NCI-H526 (cell line): Measurements from ENCODE around the gene METTL26.

Experiments used
- DNase-seq, 2 experiments: peaks; one replicate each; lab custom pipeline; 2025; lab: John Stamatoyannopoulos, UW

Gene METTL26

GRCh38 chr16:636206-637080 lies at the start of gene METTL26:
TSS of gene METTL26 (minus strand) at chr16:636305. CDS start at chr16:636290, 15 bp downstream.
- peak; percentile 82 to 94 for DNase-seq

DNA sequence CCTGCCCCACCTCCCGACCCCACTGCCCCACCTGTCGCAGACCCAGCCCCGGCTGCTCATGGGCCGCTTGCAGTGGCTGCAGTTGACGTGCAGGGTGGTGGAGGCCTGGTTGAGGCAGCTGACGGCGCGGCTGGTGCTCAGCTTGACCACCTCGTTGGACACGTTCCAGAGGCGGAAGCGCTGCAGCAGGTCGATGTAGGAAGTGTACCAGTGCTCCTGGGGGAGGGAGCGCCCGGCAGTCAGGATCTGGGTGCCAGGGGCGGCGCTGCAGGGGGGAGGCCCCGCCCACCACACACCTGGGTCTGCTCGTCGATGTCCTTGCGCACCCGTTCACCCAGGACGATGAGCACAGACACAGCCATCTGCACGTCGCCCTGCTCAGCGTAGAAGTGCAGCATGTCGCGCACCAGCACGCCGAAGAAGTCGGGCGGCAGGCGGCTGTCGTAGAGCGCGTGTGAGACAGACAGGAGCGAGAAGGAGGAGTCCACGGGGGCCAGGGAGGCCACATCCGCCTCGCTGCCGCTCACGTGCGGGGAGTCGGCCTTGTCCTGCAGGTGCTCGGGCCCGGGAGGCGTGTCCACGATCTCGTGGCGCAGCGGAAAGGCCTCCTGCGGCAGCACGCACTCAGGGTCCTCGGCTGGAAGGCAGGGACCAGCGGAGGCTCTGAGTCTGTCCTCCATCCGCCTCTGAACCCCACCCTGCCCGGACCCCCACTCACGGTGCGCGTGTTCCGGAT lies 49.0 kb upstream of the METTL26 start:
- peak in 1 of 2 experiments; percentile 77 for DNase-seq

- DNase-seq: peak; percentile 84 to 96
Measured at GRCh38 chr16:684071-684794, 48.1 kb upstream of the METTL26 start, which contains the start of gene JMJD8. TSS of gene JMJD8 (minus strand) at chr16:684334. CDS start at chr16:684319, 15 bp downstream.

DNA sequence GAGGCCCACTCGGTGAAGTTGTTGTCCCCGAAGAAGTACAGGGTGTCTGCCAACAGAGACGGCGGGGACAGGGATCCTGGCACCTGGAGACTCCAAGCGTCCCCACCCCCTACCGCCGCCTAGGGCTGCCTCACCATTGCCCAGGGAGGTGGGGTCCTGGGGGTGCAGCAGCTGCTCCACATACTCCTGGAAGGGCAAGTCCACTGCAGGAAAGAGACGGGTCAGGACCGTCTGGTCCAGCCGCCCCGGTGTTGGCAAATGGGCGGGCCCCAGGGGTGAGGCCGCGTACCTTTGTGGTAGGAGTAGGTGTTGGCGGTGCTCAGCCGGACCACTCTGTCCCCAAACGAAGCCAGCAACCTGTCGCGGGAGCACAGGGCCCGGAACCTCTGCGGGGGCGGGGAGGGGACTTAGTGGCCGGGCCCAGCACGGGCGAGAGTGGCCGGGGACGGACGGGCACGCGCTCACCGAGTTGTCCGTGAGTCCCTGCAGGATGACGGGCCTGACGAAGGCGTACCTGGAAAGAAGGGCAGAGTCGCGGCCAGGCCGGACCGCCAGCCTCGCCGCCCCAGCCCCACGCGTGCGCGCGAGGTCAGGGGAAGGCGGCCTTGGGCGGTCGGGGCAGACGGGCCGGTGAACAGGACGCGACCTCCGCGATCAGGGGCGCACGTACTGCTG lies 47.4 kb upstream of the METTL26 start:
- DNase-seq: peak in 1 of 2 experiments; percentile 51

GRCh38 chr16:682493-683395 lies 46.6 kb upstream of the METTL26 start:
- no peak for DNase-seq

- DNase-seq: no peak
Measured at GRCh38 chr16:681746-682427, 45.8 kb upstream of the METTL26 start.

- peak in 1 of 2 experiments; percentile 46 for DNase-seq
Measured at GRCh38 chr16:680967-681745, 45.1 kb upstream of the METTL26 start.

DNA sequence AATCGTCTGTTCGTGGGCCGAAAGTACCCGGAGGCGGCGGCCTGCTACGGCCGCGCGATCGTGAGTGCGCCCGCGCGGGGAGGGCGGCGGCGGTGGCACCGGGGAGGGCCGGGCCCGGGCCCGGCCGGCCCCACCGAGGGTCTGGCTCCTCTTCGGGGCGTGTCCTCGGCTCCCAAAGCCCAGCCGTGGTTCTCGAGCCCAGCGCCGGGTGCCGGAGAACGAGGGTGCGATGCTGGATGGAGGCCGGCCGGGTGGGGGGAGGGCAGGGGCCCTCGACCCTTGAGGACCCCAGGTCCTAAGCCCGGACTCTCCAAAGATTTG lies 44.5 kb upstream of the METTL26 start:
- no peak for DNase-seq

- peak in 1 of 2 experiments; percentile 89 for DNase-seq
Measured at GRCh38 chr16:679814-680624, 43.9 kb upstream of the METTL26 start, which contains the start of gene STUB1. TSS of gene STUB1 (plus strand) at chr16:680410. CDS start at chr16:680526, 116 bp downstream.

DNA sequence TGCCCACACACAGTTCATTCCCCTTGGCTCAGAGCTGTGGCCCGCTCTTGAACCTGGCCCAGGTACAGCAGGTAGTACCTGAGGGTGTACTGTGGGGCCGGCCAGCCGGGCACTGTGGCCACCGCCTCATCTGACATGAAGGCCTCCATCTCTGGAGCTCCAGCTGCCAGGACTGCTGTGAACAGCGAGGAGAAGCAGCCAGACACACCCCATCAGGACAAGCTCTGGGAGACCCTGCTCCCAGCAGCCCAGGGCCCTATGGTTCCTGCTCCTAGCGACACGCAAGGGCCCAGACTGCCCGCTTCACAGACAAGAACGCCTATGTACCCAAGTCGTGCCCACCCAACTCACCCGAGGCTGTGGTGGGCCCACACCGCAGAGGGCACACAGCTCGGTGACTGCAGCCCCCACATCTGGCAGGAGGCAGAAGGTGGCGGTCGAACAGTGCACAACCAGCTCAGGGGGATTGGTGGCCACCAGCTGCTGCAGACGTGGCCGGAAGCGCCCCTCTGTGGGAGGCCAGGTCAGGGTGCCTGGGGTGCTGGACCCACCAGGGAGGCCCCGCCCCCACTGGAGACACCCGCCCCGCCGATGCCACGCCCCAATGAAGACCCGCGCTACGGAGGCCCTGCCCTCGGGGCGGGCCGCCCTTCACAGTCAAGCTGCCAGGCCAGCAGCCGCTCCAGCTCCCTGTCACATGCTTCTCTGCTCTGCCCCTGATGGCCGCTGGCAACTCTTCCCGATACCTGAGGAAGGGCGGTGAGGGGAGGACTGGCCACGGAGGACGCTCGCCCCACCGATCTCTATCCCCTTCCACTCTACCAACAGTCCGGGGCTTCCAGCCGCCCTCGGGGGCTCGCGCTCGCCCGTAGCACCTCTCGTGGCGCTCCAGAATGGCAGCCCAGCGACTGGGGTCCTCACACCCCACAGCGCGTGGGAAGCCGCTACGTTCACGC lies 43.0 kb upstream of the METTL26 start:
- peak; percentile 50 to 83 for DNase-seq

GRCh38 chr16:678209-678857 lies 42.2 kb upstream of the METTL26 start:
- no peak for DNase-seq

DNA sequence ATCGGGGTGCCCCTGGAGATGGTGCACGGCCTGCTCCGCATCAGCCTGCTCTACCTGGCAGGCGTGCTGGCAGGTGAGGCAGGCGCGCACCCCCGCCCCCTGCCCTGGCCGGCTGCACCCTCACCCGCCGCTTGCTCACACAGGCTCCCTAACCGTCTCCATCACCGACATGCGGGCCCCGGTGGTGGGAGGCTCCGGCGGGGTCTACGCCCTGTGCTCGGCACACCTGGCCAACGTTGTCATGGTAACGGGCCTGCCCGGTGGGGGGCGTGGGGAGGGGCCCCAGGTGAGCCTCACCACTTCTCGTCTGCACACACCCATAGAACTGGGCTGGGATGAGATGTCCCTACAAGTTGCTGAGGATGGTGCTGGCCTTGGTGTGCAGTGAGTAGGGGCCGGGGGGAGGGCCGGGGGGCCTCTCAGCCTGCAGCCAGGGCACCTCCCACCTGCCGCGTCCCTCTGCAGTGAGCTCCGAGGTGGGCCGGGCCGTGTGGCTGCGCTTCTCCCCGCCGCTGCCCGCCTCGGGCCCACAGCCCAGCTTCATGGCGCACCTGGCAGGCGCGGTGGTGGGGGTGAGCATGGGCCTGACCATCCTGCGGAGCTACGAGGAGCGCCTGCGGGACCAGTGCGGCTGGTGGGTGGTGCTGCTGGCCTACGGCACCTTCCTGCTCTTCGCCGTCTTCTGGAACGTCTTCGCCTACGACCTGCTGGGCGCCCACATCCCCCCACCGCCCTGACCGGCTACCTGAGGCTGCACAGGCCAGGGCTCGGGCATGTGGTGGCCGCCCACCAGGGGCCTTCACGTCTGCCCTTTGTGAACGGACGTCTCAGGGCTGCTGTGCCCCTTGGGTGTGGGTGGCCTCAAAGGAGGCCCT lies 41.4 kb upstream of the METTL26 start:
- DNase-seq: peak; percentile 65 to 88

DNA sequence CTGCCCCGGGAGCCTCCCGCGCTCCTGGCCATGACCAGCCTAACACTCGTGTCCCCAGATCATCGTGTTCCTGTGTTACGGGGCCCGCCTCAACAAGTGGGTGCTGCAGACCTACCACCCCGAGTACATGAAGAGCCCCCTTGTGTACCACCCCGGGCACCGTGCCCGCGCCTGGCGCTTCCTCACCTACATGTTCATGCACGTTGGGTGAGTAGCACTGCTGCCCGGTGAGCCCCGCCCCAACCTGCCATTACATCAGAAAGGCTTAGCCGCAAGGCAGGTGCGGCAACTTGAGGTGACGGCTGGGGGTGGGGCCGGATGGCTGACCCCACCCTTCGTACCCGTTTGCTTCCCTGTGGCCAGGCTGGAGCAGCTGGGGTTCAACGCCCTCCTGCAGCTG lies 40.8 kb upstream of the METTL26 start:
- DNase-seq: peak; percentile 65 to 82

DNA sequence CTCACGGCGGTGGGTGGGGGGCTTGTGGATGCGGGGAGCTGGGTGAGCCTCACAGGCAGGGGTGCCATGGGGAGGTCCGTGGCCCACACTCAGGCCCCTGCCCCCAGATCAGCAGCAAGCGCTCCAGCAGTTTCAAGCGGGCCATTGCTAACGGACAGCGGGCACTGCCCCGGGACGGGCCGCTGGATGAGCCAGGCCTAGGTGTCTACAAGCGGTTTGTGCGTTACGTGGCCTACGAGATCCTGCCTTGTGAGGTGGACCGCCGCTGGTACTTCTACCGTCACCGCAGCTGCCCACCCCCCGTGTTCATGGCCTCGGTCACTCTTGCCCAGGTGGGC lies 40.4 kb upstream of the METTL26 start:
- no peak for DNase-seq

DNA sequence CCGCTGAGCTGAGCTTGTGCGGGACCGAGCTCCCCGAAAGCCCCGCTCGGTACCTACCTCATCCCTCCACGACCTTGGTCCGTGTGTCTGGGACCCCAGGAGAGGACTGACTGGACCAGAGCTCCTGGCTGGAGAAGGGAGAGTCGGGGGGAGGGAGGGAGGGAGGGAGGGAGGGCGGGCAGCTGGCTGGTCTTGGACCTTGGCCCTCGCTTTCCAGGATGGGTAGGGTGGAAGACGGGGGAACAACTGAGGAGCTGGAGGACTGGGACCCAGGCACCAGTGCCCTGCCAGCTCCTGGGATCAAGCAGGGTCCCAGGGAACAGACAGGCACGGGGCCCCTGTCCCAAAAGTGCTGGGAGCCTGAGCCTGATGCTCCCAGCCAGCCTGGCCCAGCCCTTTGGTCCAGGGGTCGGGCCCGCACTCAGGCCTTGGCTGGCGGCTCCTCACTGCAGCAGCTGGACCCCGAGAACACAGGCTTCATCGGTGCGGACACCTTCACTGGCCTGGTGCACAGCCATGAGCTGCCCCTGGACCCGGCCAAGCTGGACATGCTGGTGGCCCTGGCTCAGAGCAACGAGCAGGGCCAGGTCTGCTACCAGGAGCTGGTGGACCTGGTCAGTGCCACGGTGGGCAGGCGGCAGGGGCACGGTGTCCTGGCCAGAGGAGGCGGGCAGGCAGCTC lies 39.9 kb upstream of the METTL26 start:
- no peak for DNase-seq
